ENCODE data around the gene AQP12B.

The AQP12B gene

GRCh38 chr2:240643811-240644150, 38.9 kb downstream of the AQP12B start:
- Histone ChIP-seq H3K4me1 (ENCODE audit: control insufficient read depth, low read length) (no peaks in the 10 kb centered on the region), H3K27me3 (ENCODE audit: control insufficient read depth, low read length) (peaks cover 5% of the 10 kb centered on the region; the same call in 1 of the 2 replicates), H3K4me2 (ENCODE audit: low read length) (no peak overlapping the region), H3K9me2 (replicated peaks; ENCODE audit: control insufficient read depth, low read length) (no peaks in the 10 kb centered on the region), H3K36me3 (ENCODE audit: control insufficient read depth, low read length) (no peaks in the 10 kb centered on the region), H3F3A (ENCODE audit: control insufficient read depth, insufficient read depth) (no peaks in the 10 kb centered on the region), H3K27ac (ENCODE audit: low read depth, low read length) (no peak overlapping the region), H4K20me1 (ENCODE audit: control insufficient read depth, insufficient read depth, low read depth, low read length) (no peaks in the 10 kb centered on the region), H3K9me3 (ENCODE audit: control insufficient read depth, insufficient read depth, low read length) (peaks cover 8% of the 10 kb centered on the region; the same call in 1 of the 2 replicates), H3K4me3 (ENCODE audit: low read length) (no peak overlapping the region), H3K79me2 (ENCODE audit: control insufficient read depth, low read length) (no peaks in the 10 kb centered on the region)
- TF ChIP-seq EZH2phosphoT487 (IDR thresholded peaks at IDR 0.05; ENCODE audit: borderline replicate concordance, low read length) (no peak), CTCF (IDR thresholded peaks at IDR 0.05; ENCODE audit: low read depth, low read length, poor library complexity, severe bottlenecking) (no peak)

- H3K4me1 ChIP-seq (ENCODE audit: control insufficient read depth, low read length), result no peaks in the 10 kb centered on the region
- H3K9me2 ChIP-seq (replicated peaks; ENCODE audit: control insufficient read depth, low read length), result no peaks in the 10 kb centered on the region
- H3K27ac ChIP-seq (ENCODE audit: low read depth, low read length), result no peak overlapping the region
- no peaks in the 10 kb centered on the region for H3K79me2 ChIP-seq (ENCODE audit: control insufficient read depth, low read length)
- peaks cover under 1% of the 10 kb centered on the region; the same call in 1 of the 2 replicates for H3K27me3 ChIP-seq (ENCODE audit: control insufficient read depth, low read length)
- no peaks in the 10 kb centered on the region for H3K36me3 ChIP-seq (ENCODE audit: control insufficient read depth, low read length)
- no peaks in the 10 kb centered on the region for H3F3A ChIP-seq (ENCODE audit: control insufficient read depth, insufficient read depth)
- no peaks in the 10 kb centered on the region for H4K20me1 ChIP-seq (ENCODE audit: control insufficient read depth, insufficient read depth, low read depth, low read length)
- TF ChIP-seq CTCF (IDR thresholded peaks at IDR 0.05; ENCODE audit: low read depth, low read length, poor library complexity, severe bottlenecking) (no peak), EZH2phosphoT487 (IDR thresholded peaks at IDR 0.05; ENCODE audit: borderline replicate concordance, low read length) (no peak)
- H3K4me2 ChIP-seq (ENCODE audit: low read length), result no peak overlapping the region
- H3K9me3 ChIP-seq (ENCODE audit: control insufficient read depth, insufficient read depth, low read length), result peaks cover 8% of the 10 kb centered on the region; the same call in 1 of the 2 replicates
- no peak overlapping the region for H3K4me3 ChIP-seq (ENCODE audit: low read length)
Observed at GRCh38 chr2:240643093-240643810, 39.4 kb downstream of the AQP12B start.

- Histone ChIP-seq H3K9me2 (replicated peaks; ENCODE audit: control insufficient read depth, low read length) (no peaks in the 10 kb centered on the region), H3K79me2 (ENCODE audit: control insufficient read depth, low read length) (no peaks in the 10 kb centered on the region), H3K4me2 (ENCODE audit: low read length) (no peak overlapping the region), H3K27me3 (ENCODE audit: control insufficient read depth, low read length) (no peaks in the 10 kb centered on the region), H3K36me3 (ENCODE audit: control insufficient read depth, low read length) (no peaks in the 10 kb centered on the region), H3K4me3 (ENCODE audit: low read length) (no peak overlapping the region), H4K20me1 (ENCODE audit: control insufficient read depth, insufficient read depth, low read depth, low read length) (no peaks in the 10 kb centered on the region), H3K4me1 (ENCODE audit: control insufficient read depth, low read length) (no peaks in the 10 kb centered on the region), H3K27ac (ENCODE audit: low read depth, low read length) (no peak overlapping the region), H3K9me3 (ENCODE audit: control insufficient read depth, insufficient read depth, low read length) (peaks cover 8% of the 10 kb centered on the region; the same call in 1 of the 2 replicates), H3F3A (ENCODE audit: control insufficient read depth, insufficient read depth) (no peaks in the 10 kb centered on the region)
- TF ChIP-seq CTCF (IDR thresholded peaks at IDR 0.05; ENCODE audit: low read depth, low read length, poor library complexity, severe bottlenecking) (no peak), EZH2phosphoT487 (IDR thresholded peaks at IDR 0.05; ENCODE audit: borderline replicate concordance, low read length) (no peak)
Observed at GRCh38 chr2:240642806-240643092, 39.9 kb downstream of the AQP12B start.

All from DOHH2 (cell line).